GM10847 (cell line): ENCODE measurements around the gene TMEM138.

Source experiments
- POLR2A ChIP-seq: IDR thresholded peaks from 2 replicates; pipeline ENCODE4 v1.6.1; 2011; ENCODE audit not compliant: insufficient read length; ENCODE audit errors: extremely low read depth

The TMEM138 gene

DNA sequence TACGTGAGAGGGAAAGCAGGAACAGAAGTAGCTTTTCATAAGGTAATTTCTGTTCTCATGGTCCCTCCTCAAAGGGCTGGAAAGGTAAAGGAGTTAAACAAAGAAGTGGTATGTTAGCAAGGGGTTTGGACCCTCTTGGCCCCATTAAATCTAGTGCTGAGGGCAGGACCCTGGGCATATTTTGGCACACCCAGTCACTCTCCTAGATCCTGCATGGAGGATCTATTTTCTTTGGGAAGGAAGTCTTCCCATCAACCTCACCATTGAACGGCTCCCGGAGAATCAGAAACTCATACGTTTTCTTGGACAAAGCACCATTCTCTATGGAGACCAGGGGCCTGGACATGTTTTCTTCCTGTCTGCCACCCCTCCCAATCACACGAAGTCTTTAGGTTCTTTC lies 41.9 kb downstream of the TMEM138 start:
- TF ChIP-seq POLR2A: no peak

- TF ChIP-seq POLR2A: no peak
Observed at GRCh38 chr11:61404641-61405040, 42.5 kb downstream of the TMEM138 start.

- no peak for TF ChIP-seq POLR2A
Observed at GRCh38 chr11:61406067-61406466, 43.9 kb downstream of the TMEM138 start.

- no peak for TF ChIP-seq POLR2A
Observed at GRCh38 chr11:61406991-61407728, 45.0 kb downstream of the TMEM138 start.

DNA sequence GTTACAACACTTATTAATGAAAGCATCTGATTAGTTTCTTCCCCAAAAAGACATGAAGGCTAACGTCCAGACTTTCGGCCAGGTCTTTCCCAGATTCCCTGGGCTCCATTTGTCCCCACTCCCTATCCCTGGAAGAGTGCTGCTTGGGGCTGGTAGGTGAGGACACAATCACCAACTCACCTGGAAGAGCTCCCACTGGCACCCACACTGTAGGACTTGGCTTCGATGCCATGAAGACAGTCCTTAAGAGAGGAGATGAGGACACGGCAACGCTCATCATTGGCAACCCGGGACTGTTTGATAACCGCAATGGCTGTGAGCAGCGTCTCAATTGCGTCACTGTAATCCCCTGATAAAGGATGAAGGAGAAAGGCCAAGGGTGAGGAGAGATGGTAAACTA lies 49.4 kb downstream of the TMEM138 start:
- no peak for TF ChIP-seq POLR2A

GRCh38 chr11:61413496-61413895 lies 51.3 kb downstream of the TMEM138 start:
- no peak for TF ChIP-seq POLR2A

GRCh38 chr11:61414547-61414946 lies 52.4 kb downstream of the TMEM138 start:
- TF ChIP-seq POLR2A: no peak

DNA sequence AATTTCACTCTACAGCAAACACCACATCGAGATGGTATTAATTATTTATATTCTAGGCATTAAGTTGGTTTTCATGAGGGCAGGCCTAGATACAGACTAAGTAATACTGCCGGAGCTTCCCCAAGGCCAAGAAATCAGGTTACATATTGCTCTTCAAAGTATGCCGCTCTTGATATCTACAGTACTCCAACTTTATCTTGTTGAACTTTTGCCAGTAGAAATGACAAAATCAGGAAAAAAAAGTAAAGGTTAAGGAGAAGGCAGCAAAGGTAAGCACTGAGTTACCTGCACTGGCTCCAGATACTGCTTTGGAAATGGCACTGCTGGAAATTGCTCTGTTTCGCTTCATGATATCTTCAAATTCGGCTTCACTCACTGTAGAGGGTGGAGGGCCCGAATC lies 53.2 kb downstream of the TMEM138 start:
- TF ChIP-seq POLR2A: no peak

DNA sequence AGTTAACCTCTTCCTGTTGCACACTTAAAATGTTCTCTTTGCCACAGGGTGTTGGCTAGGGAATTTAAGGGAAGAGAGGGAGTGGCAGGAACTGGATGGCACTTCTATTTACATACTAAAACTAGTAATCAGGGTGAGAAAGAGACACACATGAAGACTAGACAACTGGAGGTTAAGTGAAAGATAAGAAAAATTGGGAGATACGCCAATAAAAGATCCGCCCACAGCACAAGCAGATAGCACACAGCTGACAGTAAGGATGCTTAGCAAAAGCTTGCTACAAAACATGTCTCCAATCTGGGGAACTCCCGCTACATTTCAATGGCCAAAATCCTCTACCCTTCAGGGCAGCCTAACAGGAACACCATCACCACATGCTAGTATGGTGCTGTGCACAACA lies 54.8 kb downstream of the TMEM138 start:
- no peak for TF ChIP-seq POLR2A

DNA sequence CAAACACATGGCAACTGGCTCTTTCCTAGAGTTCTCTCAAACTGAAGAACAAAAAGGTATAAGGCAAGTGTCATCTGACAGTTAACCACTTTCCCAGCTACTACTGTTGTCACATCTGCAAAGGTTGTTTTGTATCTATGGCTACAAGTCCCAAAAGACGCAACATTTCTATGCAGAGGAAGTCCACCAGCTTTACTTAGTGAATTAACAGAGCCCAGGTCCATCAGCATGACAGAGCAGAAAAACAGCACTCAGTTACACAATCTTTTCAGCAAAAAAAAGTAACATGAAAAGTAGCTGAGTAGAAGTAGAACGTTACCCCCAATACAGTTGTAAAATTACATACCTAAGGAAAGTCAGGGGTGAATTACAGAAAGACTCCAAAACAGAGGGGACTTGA lies 55.5 kb downstream of the TMEM138 start:
- TF ChIP-seq POLR2A: no peak

- no peak for TF ChIP-seq POLR2A
Observed at GRCh38 chr11:61418136-61418535, 56.0 kb downstream of the TMEM138 start.
